DOHH2 (cell line): ENCODE results near the gene TTLL8.

ENCODE experiments used
- EZH2phosphoT487 ChIP-seq: fragments of 200-600 bp; sonication (generic); IDR thresholded peaks from 2 replicates; pipeline ENCODE4 v1.6.1; 2017; ENCODE audit warnings: borderline replicate concordance, mild to moderate bottlenecking, antibody characterized with exemption, low read length, moderate library complexity, mixed read lengths
- TF ChIP-seq, protein P1 (sequence below): fragments of 200-600 bp; sonication (generic); IDR thresholded peaks from one replicate; pipeline ENCODE4 v1.5.1; 2014; ENCODE audit warnings: antibody characterized with exemption, mild to moderate bottlenecking, low read depth, low read length; ENCODE audit not compliant: poor library complexity, severe bottlenecking

DNA sequence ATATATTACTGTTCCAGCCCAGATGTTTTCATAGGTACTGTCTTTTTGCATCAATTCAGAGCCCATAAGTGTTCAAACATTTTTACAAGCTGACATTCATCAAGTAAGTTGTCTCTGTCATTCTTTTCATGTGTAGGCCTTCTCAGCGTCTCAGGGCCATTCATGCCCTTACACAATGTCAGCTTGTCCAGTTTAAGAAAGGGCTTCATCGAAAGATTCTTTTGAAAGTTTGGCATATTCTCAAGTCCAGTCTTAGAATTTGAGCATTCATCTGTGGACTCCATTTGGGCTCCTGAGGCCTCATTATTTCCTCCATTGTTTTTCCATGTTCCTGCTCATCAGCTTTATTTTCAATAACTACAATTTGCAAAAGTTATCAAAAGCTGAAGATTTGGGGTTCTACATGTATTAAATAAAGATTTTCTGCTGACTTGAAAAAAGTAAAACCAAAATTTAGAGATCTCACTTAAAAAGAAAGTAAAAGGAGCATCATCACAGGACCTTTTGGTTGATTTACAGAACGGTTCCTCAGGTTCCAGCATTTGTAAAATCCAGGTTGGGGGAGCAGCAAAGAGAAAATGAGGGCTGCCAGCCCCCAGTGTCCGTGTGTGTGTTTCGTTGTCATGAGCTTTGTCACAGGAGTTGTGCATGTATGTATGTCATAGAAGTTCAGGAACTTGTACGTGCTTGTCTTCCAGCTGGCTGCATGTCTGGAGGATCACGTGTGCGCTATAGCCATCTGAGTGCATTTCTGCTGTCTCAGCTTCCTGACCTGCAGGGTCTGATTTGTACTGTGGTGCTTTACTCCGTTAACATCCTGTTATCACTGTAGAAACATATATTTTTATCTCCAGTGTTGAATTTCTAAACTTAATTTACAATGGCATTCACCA is 47.4 kb upstream of the TTLL8 start:
- no peak for TF ChIP-seq EZH2phosphoT487
- TF ChIP-seq, protein P1, sequence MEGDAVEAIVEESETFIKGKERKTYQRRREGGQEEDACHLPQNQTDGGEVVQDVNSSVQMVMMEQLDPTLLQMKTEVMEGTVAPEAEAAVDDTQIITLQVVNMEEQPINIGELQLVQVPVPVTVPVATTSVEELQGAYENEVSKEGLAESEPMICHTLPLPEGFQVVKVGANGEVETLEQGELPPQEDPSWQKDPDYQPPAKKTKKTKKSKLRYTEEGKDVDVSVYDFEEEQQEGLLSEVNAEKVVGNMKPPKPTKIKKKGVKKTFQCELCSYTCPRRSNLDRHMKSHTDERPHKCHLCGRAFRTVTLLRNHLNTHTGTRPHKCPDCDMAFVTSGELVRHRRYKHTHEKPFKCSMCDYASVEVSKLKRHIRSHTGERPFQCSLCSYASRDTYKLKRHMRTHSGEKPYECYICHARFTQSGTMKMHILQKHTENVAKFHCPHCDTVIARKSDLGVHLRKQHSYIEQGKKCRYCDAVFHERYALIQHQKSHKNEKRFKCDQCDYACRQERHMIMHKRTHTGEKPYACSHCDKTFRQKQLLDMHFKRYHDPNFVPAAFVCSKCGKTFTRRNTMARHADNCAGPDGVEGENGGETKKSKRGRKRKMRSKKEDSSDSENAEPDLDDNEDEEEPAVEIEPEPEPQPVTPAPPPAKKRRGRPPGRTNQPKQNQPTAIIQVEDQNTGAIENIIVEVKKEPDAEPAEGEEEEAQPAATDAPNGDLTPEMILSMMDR: no peak
